HG03045 (cell line): ENCODE results near the gene PEPD.

Experiments
- ATAC-seq: cut with Tn5 transposase; IDR thresholded peaks from one replicate; pipeline ENCODE4 v1.9.1; 2021; ENCODE audit warnings: mild to moderate bottlenecking, moderate library complexity; ENCODE audit not compliant: unreplicated experiment

The PEPD gene

GRCh38 chr19:33410915-33411401 is 110.6 kb downstream of the PEPD start:
- ATAC-seq: no peak

- ATAC-seq: no peak
Observed at GRCh38 chr19:33409906-33410685, 111.5 kb downstream of the PEPD start.

DNA sequence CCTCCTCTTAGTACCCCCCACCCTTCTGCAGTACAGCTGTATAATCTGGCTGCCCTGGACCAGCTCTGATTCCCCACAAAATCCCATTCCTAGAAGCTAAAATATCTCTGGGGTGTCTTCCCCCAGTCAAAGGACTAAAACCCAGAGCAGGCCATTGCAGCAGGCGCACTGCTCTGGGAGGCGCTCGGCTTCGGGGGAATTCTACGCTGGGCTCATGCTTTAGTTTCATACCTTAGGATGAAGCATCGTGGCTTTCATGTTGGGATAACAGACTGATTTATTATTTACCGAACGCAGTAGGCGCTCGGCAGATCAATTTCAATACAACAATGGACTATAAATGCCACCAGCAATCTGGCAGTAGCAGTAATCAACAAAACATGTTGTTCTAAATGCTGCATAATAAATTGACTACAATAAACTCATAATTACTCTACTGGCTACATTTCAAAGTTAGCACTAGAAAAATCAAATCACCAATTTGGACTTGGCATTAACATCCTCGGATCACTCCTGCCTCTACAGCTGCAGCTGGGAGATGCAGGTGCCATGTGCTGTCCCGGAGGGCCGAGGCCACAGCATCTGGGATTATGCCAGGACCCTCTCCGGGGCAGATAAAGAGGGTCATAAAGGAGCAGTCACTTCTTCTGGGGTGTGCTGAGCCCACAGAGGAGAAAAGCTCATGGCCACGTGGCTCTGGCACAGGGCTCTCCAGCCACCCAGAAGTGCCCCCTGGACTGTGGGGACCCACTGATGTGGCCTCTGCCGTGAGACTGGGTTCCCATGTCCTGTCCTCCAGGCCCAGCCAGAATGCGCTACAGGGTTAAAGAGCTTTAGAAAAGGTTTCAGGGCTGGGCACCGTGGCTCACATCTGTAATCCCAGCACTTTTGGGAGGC is 112.8 kb downstream of the PEPD start:
- ATAC-seq: no peak

DNA sequence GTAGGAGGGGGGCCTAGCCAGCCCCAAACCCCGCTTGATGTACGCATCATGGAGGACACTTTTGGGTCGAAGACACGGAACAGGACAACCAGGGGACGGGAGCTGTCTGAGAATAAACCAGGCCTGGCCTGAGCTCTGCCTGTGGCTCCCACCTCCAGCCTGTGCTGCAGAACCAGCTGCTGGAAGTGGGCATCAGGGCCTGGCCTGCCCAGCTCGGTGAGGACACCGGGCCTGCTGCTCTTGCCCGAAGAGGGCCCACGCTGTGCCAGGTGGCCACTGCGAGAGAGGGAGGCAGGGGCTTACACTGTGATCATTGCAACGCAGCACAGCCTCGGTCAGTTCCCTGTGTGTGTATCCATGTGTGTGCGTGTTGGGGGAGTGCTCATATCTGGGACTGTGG is 113.5 kb downstream of the PEPD start:
- no peak for ATAC-seq

DNA sequence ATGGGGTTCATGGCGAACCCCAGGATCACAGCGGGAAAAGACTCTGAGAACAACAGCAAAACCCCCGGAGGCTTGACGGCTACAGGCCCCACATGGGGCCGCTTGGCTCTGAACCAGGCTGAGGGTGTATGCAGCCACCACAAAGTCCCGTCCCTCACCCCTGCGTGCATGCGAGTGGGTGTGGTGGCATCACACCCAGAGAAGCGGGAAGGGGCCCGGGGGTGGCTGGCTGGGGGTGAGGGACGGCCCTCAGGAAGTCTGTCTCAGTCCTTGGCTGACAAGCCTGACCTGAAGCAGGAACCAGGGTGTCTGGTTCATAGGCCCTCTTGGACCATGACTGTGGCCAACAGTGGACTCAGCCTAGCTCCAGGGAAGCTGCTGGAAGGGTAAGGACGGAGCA is 113.9 kb downstream of the PEPD start:
- ATAC-seq: no peak

- ATAC-seq: no peak
Observed at GRCh38 chr19:33407140-33407551, 114.4 kb downstream of the PEPD start.

GRCh38 chr19:33406521-33407139 is 115.0 kb downstream of the PEPD start:
- no peak for ATAC-seq

GRCh38 chr19:33405553-33406461 is 115.8 kb downstream of the PEPD start:
- ATAC-seq: no peak

DNA sequence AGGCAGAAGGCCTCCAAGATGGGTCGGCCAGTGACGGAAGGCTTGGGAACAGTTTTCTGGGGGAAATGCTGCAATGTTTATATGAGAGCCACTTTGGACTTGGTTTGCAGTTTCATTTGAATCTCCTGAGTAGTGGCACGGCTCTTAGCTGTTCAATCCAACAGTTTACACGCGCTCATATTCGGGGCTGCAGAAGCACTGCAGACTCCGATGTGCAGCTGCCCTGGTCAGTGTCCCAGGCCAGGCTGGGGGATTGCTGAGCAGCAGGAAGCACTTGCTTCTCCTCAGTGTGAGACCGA is 116.4 kb downstream of the PEPD start:
- ATAC-seq: no peak

- ATAC-seq: no peak
Observed at GRCh38 chr19:33404506-33405253, 116.9 kb downstream of the PEPD start.

DNA sequence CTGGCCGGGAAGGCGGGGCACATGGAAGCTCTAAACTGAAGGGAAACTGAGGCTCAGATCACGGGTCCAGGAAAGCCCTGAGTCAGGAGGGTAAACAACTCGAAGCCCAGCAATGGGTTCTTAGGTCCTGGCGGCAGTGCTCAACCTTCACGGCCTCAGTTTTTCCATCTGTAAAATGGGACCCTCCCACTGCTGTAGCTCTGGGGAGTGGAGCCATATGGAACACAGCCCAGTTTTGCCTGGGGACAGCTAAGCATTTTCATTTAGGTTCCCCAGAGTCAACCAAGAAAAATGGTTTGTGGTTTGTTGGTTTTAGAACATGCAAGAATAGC is 117.7 kb downstream of the PEPD start:
- no peak for ATAC-seq

- ATAC-seq: no peak
Observed at GRCh38 chr19:33403221-33403972, 118.2 kb downstream of the PEPD start.

GRCh38 chr19:33402421-33403220 is 119.0 kb downstream of the PEPD start:
- no peak for ATAC-seq

GRCh38 chr19:33401683-33402420 is 119.7 kb downstream of the PEPD start:
- ATAC-seq: no peak

DNA sequence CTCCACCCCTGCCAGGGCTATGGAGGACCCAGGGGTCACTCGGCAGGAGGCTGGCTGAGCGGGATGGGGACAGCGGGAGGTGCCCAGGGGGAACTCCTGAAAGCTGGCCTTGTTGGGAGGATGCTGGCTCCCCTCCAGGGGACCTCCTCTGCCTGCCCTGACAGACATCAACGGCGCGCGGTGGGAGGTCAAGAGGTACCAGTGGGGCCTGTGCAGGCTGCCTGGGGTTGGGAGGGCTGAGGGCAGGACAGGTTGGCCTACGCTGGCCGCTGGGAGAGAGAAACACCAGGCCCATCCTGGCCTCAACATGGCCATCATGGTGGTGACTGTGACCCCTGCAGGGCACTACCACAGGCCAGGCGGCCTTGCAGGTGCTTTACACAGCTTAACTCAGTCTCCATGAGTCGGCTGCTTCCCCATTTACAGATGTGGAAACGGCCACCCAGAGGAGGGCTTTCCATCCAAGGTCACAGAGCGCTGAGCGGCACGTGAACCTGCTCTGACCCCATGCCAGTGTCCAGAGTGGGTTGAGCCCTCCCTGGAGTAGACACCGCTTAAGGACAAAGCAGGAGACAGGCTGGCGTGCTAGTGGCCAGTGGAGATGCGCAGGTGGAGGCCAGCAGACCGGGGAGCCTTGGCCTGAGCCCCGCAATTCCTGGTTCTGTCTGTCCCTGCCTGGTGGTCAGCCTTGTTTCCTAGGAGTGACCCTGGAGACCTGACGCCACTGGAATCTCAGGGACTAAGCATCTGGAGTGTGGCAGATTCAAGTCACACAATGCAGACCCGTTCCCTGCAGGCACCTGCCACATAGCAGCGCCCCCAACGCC is 120.5 kb downstream of the PEPD start:
- no peak for ATAC-seq

DNA sequence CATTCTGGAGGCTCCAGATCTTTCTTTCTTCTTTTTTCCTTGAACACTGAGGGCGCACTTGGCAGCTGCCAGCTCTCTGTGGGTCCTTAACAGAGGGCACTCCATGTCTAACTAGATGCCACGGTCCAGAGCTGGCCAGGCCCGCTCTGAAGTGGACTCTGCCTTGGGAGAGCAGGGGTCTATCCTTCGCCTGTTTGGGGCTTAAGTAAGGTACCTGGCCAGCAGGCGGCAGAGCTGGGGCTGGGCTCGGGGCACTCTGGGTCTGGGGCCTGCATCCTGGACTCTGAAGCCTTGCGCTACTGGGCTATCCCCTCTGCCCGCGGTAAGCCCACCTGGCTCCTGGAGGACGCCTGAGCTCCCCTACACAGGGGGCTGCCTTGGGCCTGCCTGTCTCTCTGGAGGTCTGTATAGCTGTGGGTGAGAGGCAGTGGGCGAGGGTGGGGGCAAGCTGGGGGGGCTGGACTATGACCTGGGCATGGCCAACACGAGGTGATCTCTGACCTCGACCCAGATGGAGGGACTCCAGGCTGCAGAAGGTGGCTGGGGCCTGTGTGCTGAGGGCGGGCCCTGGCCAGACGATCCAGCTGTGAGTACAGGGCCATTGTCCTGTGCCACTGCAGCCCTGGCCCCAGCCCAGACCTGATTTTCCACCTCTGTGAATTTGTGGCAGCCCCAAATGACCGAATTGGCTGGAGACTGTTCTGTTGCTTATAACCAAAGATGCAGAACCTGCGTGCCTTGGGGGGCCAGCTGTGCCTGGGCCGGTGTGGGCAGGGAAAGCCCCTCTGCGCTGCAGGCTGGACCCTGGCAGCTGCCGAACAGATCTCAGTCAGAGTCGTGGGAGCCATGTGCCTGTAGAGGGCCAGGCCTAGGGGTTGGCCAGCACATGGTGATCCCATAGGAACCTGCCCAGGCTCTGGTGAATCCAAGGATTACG is 121.6 kb downstream of the PEPD start:
- ATAC-seq: no peak
